ENCODE measurements around the gene SSBP2. TPM values are rescaled to one million over a fixed set of nuclear protein-coding genes. Genes with fewer than 3 reads are reported as not detected.

SSBP2 gene
- total and polyA plus RNA-seq, 2 donors (not counting 3 experiments of a cell fraction or from before 2014, with no cell fraction given), result 9.6 to 11.5 TPM

- H2AFZ ChIP-seq (ENCODE audit: low read depth, low read length), result peak overlapping the region; percentile 99
- DNase-seq (ENCODE audit: low read depth, low spot score) (no peak), FAIRE-seq (no peak)
- no peaks in the 10 kb centered on the region for H3K27me3 ChIP-seq (ENCODE audit: control insufficient read depth in 2 of 2, insufficient read depth in 2 of 2, low read length in 2 of 2)
- no peaks in the 10 kb centered on the region for H3K9me1 ChIP-seq (replicated peaks; ENCODE audit: control insufficient read depth, extremely low read depth, insufficient read depth, low read length)
- no peaks in the 10 kb centered on the region for H3K79me2 ChIP-seq (ENCODE audit: control insufficient read depth, insufficient read depth, low read length)
- H3K27ac ChIP-seq (ENCODE audit: insufficient read depth, low read depth, low read length), result no peak overlapping the region
- no peak overlapping the region for H3K4me2 ChIP-seq (ENCODE audit: insufficient read depth, low read length)
- no peaks in the 10 kb centered on the region for H4K20me1 ChIP-seq (replicated peaks; ENCODE audit: control insufficient read depth, extremely low read depth, insufficient read depth, low read length)
- no peaks in the 10 kb centered on the region for H3K36me3 ChIP-seq (ENCODE audit: control insufficient read depth in 2 of 2, extremely low read depth in 1 of 2, insufficient read depth in 2 of 2, low read length in 2 of 2)
- BruUV-seq (replicated peaks), result no TSS peak
- H3K9ac ChIP-seq (replicated peaks; ENCODE audit: extremely low read depth, insufficient read depth, low read length), result no peak overlapping the region
- dilution Hi-C loops (cut with MboI; ENCODE audit: extremely low pct_ligation_motif_present, low sequenced_read_pairs), result no loop called here
- H3K4me3 ChIP-seq (replicated peaks in 1 of 3; ENCODE audit: insufficient read depth in 1 of 3, low read depth in 1 of 3, low read length in 3 of 3), result no peak overlapping the region
- H3K9me3 ChIP-seq (replicated peaks; ENCODE audit: control insufficient read depth, insufficient read depth, low read length), result no peaks in the 10 kb centered on the region
- peaks cover 11% of the 10 kb centered on the region for H3K4me1 ChIP-seq (ENCODE audit: control insufficient read depth, extremely low read depth, insufficient read depth, low read length)
- intact Hi-C loops (cut with micrococcal nuclease), result loop anchor here (1.0 kb wide), 2 partner anchors 11 to 29 kb away; partner anchors contain the start of gene SSBP2
- CTCF ChIA-PET, result interaction anchor here (1.1 to 2.5 kb wide), 5 partner anchors 9 to 386 kb away, joined by 4 to 10 read pairs (median 9); partner anchors contain the start of gene SSBP2
- POLR2A ChIA-PET, result interaction anchor here (1.8 kb wide), 1 partner anchor 29 kb away, joined by 5 read pairs; the partner anchor contains the start of gene SSBP2
- TF ChIP-seq FOS (IDR thresholded peaks at IDR 0.05; ENCODE audit: borderline replicate concordance, insufficient read depth, low read length) (no peak), GATA2 (IDR thresholded peaks at IDR 0.05; ENCODE audit: insufficient read depth, insufficient read length, low read depth, low read length) (no peak), POLR2A (IDR thresholded peaks at IDR 0.05; ENCODE audit: low read depth, low read length) (no peak), EZH2 (IDR thresholded peaks at IDR 0.05; ENCODE audit: borderline replicate concordance, low read depth, low read length, severe bottlenecking) (no peak), POLR2AphosphoS5 (IDR thresholded peaks at IDR 0.05; ENCODE audit: insufficient read depth, low read depth, low read length) (no peak), JUN (IDR thresholded peaks at IDR 0.05; ENCODE audit: borderline replicate concordance, insufficient read depth, insufficient read length, low read depth) (no peak), MYC (IDR thresholded peaks at IDR 0.05; ENCODE audit: low read depth, low read length) (no peak), CTCF (IDR thresholded peaks at IDR 0.05; ENCODE audit: extremely low read depth in 1 of 2, insufficient read depth in 1 of 2, low read depth in 1 of 2, low read length in 2 of 2) (no peak)
- TF ChIP-seq, protein P1, sequence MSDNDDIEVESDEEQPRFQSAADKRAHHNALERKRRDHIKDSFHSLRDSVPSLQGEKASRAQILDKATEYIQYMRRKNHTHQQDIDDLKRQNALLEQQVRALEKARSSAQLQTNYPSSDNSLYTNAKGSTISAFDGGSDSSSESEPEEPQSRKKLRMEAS (IDR thresholded peaks at IDR 0.05; ENCODE audit: insufficient read depth, insufficient read length), result no peak
These were observed 29.0 kb upstream of the SSBP2 start for GRCh38 chr5:81779916-81780266.
